Right lobe of liver (tissue), 4 donors: ENCODE results near the gene SCN11A.

Experiments
- POLR2A ChIP-seq: fragments of 450-650 bp; IDR thresholded peaks from one replicate; pipeline ENCODE4 v1.6.1; 2017; ENCODE audit warnings: antibody characterized with exemption, mild to moderate bottlenecking
- TF ChIP-seq, protein P1 (sequence below), 4 donors: fragments of 200-600 bp in 3 of 4; fragments of 450-650 bp in 1 of 4; IDR thresholded peaks; one replicate each; pipeline versions ENCODE4 v1.5.1 to v1.8.0; 2016 to 2022; ENCODE audit warnings: antibody characterized with exemption in 4 of 4, mild to moderate bottlenecking in 2 of 4
- donor health status: DM: no; HTN: no; CAD: no.
- donor health status: DM: no; HTN: no; CAD: no.
- donor health status: DM: no; HTN: yes; CAD: no.

DNA sequence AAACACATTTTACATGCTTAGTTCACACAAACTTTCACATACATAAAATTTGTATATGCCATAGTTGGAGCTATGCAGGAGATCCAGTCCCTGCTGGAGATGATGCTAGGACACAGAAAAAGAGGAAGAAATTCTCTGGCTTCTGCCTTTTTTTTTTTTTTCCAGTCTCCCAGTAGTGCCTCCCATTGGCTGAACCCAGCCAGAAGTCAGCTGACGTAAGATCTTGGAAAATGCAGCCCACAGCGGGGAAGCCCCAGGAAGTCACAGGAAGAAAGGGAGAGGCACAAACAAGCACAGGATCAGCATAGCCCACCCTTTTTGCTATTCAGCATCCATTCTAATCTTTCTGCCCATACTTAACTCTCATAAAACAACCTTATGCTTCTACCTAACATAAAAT lies 38.5 kb downstream of the SCN11A start:
- TF ChIP-seq, protein P1, sequence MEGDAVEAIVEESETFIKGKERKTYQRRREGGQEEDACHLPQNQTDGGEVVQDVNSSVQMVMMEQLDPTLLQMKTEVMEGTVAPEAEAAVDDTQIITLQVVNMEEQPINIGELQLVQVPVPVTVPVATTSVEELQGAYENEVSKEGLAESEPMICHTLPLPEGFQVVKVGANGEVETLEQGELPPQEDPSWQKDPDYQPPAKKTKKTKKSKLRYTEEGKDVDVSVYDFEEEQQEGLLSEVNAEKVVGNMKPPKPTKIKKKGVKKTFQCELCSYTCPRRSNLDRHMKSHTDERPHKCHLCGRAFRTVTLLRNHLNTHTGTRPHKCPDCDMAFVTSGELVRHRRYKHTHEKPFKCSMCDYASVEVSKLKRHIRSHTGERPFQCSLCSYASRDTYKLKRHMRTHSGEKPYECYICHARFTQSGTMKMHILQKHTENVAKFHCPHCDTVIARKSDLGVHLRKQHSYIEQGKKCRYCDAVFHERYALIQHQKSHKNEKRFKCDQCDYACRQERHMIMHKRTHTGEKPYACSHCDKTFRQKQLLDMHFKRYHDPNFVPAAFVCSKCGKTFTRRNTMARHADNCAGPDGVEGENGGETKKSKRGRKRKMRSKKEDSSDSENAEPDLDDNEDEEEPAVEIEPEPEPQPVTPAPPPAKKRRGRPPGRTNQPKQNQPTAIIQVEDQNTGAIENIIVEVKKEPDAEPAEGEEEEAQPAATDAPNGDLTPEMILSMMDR (IDR thresholded peaks at IDR 0.05): no peak
- no peak for TF ChIP-seq POLR2A
